ENCODE data around the gene AGBL3.
A peak's percentile ranks its signal among the peaks of the same experiment; 100 is the strongest.

Gene AGBL3

GRCh38 chr7:134986363-134987251, at the start of gene AGBL3:
AGBL3 (plus strand) TSS chr7:134986508; CDS start chr7:134987934, 1,426 bp downstream.
- peak; percentile 91 for DNase-seq

- DNase-seq = no peak
Measured at GRCh38 chr7:134936893-134937510, 49.3 kb upstream of the AGBL3 start.

- no peak for DNase-seq
Measured at GRCh38 chr7:134938141-134938540, 48.2 kb upstream of the AGBL3 start.

- DNase-seq = no peak
Measured at GRCh38 chr7:134939136-134939535, 47.2 kb upstream of the AGBL3 start.

- no peak for DNase-seq
Measured at GRCh38 chr7:134940729-134941128, 45.6 kb upstream of the AGBL3 start.

- DNase-seq = no peak
Measured at GRCh38 chr7:134941185-134941900, 45.0 kb upstream of the AGBL3 start.

GRCh38 chr7:134941952-134942351, 44.4 kb upstream of the AGBL3 start:
- no peak for DNase-seq

- DNase-seq = no peak
Measured at GRCh38 chr7:134942690-134943466, 43.4 kb upstream of the AGBL3 start.

- no peak for DNase-seq
Measured at GRCh38 chr7:134943785-134944400, 42.4 kb upstream of the AGBL3 start.

- DNase-seq = no peak
Measured at GRCh38 chr7:134945691-134946090, 40.6 kb upstream of the AGBL3 start.

GRCh38 chr7:134946260-134946659, 40.0 kb upstream of the AGBL3 start:
- no peak for DNase-seq

- no peak for DNase-seq
Measured at GRCh38 chr7:134947329-134947728, 39.0 kb upstream of the AGBL3 start.

- DNase-seq = no peak
Measured at GRCh38 chr7:134947831-134948230, 38.5 kb upstream of the AGBL3 start.

GRCh38 chr7:134948246-134948645, 38.1 kb upstream of the AGBL3 start:
- no peak for DNase-seq

GRCh38 chr7:134948736-134949135, 37.6 kb upstream of the AGBL3 start:
- no peak for DNase-seq

- no peak for DNase-seq
Measured at GRCh38 chr7:134949171-134949570, 37.1 kb upstream of the AGBL3 start.

GRCh38 chr7:134954197-134955082, 31.9 kb upstream of the AGBL3 start:
- peak; percentile 39 for DNase-seq

GRCh38 chr7:134957005-134957404, 29.3 kb upstream of the AGBL3 start:
- DNase-seq = no peak

GRCh38 chr7:134959810-134960209, 26.5 kb upstream of the AGBL3 start:
- DNase-seq = no peak

- no peak for DNase-seq
Measured at GRCh38 chr7:134962270-134962780, 24.0 kb upstream of the AGBL3 start.

- DNase-seq = no peak
Measured at GRCh38 chr7:134963036-134963435, 23.3 kb upstream of the AGBL3 start.

Data from NCI-H2081 treated with DMSO at 0.1 percent for 48 hours (cell line).